Keratinocyte (primary cell): ENCODE results near the gene TRAF3IP1.

ENCODE experiments used
- CTCF ChIP-seq, 3 experiments: IDR thresholded peaks in 1 of 3; conservative IDR thresholded peaks in 1 of 3; optimal IDR thresholded peaks in 1 of 3; 2 replicates in 2 of 3; 3 replicates in 1 of 3; pipeline versions ENCODE3 to v1.5.1; 2011; ENCODE audit warnings: low read length in 3 of 3, mild to moderate bottlenecking in 3 of 3, moderate library complexity in 2 of 3, control low read depth in 1 of 3, inconsistent platforms in 1 of 3; ENCODE audit not compliant: insufficient read depth in 2 of 3; ENCODE audit errors: extremely low read depth in 1 of 3
- EZH2 ChIP-seq: IDR thresholded peaks from one replicate; pipeline ENCODE4 v1.6.1; 2012; ENCODE audit warnings: inconsistent platforms, mild to moderate bottlenecking, low read length, moderate library complexity

GRCh38 chr2:238430781-238431180, 110.5 kb downstream of the TRAF3IP1 start:
- TF ChIP-seq CTCF (optimal IDR thresholded peaks at IDR 0.05 in 1 of 3, IDR thresholded peaks at IDR 0.05 in 1 of 3, conservative IDR thresholded peaks at IDR 0.05 in 1 of 3; ENCODE audit: extremely low read depth in 1 of 3, insufficient read depth in 2 of 3, low read length in 3 of 3) (no peak), EZH2 (no peak)
